Type B pancreatic cell (in vitro differentiated cells): Measurements from ENCODE around the gene BCL2L13. TPM values are rescaled to one million over a fixed set of nuclear protein-coding genes. Genes with fewer than 3 reads are reported as not detected.

ENCODE experiments used
- DNase-seq: peaks from one replicate; pipeline ENCODE4 v3.0.0; 2021; ENCODE audit warnings: mixed read lengths; ENCODE audit not compliant: unreplicated experiment; ENCODE audit errors: extremely low spot score
- H3K27ac Mint-ChIP-seq: 2 replicates; pipeline ENCODE4 v1.8.0; 2021; ENCODE audit warnings: mild to moderate bottlenecking, mixed read lengths
- H3K27me3 Mint-ChIP-seq: 2 replicates; pipeline ENCODE4 v1.8.0; 2021; ENCODE audit warnings: mixed read lengths
- H3K36me3 Mint-ChIP-seq: 2 replicates; pipeline ENCODE4 v1.8.0; 2021; ENCODE audit warnings: mixed read lengths
- H3K4me1 Mint-ChIP-seq: one replicate; pipeline ENCODE4 v1.8.0; 2021; ENCODE audit warnings: mixed read lengths; ENCODE audit not compliant: unreplicated experiment
- H3K4me3 Mint-ChIP-seq: 2 replicates; pipeline ENCODE4 v1.8.0; 2021; ENCODE audit warnings: mild to moderate bottlenecking, mixed read lengths
- H3K9me3 Mint-ChIP-seq: 2 replicates; pipeline ENCODE4 v1.8.0; 2021; ENCODE audit warnings: mixed read lengths
- total RNA-seq: library from RNA; stranded (reverse); gene quantifications from 2 replicates; pipeline ENCODE4 v1.2.1, GENCODE V29; 2021; ENCODE audit warnings: low replicate concordance
- TF ChIP-seq, protein P1 (sequence below): fragments of 200-600 bp; sonication (generic); conservative IDR thresholded peaks from 2 replicates; pipeline ENCODE4 v1.5.0; 2021; ENCODE audit warnings: antibody characterized with exemption, mild to moderate bottlenecking

Gene BCL2L13
- total RNA-seq, 1 donor from 2014 or later = 32.5 TPM

DNA sequence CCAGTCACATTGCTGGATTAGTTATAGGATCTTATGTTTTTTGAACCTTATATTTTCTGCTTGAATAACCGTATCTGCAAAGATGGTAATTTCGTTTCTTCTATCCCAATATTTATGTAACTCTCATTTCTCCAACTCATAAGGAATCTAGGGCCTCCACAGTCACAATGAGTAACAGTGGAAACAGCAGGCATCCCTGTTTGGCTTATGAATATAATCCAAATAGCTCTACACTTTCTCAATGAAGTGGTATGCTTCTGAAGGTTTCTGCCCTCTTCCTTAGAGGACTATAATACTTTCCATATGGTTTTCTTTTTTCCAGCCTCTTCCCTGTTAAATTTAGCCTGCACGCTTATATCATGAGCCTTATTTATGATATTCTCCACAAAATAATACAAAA lies 26.5 kb upstream of the BCL2L13 start:
- no peak for DNase-seq
- Mint-ChIP-seq H3K9me3 (no peaks in the 10 kb centered on the region), H3K36me3 (peaks cover 12% of the 10 kb centered on the region), H3K27ac (no peak overlapping the region), H3K4me3 (no peak overlapping the region), H3K27me3 (no peaks in the 10 kb centered on the region), H3K4me1 (no peaks in the 10 kb centered on the region)
- TF ChIP-seq, protein P1, sequence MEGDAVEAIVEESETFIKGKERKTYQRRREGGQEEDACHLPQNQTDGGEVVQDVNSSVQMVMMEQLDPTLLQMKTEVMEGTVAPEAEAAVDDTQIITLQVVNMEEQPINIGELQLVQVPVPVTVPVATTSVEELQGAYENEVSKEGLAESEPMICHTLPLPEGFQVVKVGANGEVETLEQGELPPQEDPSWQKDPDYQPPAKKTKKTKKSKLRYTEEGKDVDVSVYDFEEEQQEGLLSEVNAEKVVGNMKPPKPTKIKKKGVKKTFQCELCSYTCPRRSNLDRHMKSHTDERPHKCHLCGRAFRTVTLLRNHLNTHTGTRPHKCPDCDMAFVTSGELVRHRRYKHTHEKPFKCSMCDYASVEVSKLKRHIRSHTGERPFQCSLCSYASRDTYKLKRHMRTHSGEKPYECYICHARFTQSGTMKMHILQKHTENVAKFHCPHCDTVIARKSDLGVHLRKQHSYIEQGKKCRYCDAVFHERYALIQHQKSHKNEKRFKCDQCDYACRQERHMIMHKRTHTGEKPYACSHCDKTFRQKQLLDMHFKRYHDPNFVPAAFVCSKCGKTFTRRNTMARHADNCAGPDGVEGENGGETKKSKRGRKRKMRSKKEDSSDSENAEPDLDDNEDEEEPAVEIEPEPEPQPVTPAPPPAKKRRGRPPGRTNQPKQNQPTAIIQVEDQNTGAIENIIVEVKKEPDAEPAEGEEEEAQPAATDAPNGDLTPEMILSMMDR = no peak

DNA sequence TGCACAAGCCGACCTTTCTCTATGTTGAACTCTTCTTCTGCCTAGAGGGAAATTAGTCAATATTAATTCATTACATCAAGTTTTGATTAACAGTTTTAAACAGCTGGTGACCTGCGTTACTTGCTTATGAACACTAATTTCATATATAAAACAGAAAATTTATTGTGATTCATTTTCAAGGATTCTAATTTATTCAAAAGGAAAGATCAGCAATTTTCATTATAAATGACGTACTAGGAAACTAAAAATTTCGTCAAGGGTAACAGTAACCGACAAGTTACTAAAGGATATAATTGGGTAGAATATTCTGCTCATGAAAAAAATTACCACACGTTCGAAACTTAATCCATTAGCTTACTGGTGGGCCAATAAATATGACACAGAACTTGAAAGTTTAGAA lies 25.3 kb upstream of the BCL2L13 start:
- H3K9me3 Mint-ChIP-seq = no peaks in the 10 kb centered on the region
- no peak overlapping the region for H3K27ac Mint-ChIP-seq
- TF ChIP-seq, protein P1 = no peak
- H3K4me3 Mint-ChIP-seq = no peak overlapping the region
- H3K27me3 Mint-ChIP-seq = no peaks in the 10 kb centered on the region
- H3K4me1 Mint-ChIP-seq = no peaks in the 10 kb centered on the region
- no peak for DNase-seq
- H3K36me3 Mint-ChIP-seq = peaks cover 12% of the 10 kb centered on the region

DNA sequence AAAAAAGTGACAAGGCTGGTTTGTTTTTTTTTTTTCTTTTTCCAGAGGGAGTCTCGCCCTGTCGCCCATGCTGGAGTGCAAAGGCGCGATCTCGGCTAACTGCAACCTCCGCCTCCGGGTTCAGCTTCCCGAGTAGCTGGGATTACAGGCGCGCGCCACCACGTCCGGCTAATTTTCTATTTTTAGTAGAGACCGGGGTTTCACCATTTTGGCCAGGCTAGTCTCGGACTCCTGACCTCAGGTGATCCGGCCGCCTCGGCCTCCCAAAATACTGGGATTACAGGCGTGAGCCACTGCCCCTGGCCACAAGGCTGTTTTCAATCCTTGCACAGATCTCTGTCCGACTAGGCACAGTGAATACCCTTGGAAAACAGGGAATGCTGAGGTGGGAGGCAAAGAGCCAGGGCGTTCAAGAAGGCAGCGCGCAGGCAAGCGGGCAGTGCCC lies 10.6 kb upstream of the BCL2L13 start:
- peak overlapping the region; percentile 99 for H3K27ac Mint-ChIP-seq
- no peak for DNase-seq
- peak overlapping the region; percentile 98 for H3K4me3 Mint-ChIP-seq
- TF ChIP-seq, protein P1 = no peak
- H3K4me1 Mint-ChIP-seq = no peaks in the 10 kb centered on the region
- H3K9me3 Mint-ChIP-seq = no peaks in the 10 kb centered on the region
- no peaks in the 10 kb centered on the region for H3K27me3 Mint-ChIP-seq
- peaks cover 6% of the 10 kb centered on the region for H3K36me3 Mint-ChIP-seq

DNA sequence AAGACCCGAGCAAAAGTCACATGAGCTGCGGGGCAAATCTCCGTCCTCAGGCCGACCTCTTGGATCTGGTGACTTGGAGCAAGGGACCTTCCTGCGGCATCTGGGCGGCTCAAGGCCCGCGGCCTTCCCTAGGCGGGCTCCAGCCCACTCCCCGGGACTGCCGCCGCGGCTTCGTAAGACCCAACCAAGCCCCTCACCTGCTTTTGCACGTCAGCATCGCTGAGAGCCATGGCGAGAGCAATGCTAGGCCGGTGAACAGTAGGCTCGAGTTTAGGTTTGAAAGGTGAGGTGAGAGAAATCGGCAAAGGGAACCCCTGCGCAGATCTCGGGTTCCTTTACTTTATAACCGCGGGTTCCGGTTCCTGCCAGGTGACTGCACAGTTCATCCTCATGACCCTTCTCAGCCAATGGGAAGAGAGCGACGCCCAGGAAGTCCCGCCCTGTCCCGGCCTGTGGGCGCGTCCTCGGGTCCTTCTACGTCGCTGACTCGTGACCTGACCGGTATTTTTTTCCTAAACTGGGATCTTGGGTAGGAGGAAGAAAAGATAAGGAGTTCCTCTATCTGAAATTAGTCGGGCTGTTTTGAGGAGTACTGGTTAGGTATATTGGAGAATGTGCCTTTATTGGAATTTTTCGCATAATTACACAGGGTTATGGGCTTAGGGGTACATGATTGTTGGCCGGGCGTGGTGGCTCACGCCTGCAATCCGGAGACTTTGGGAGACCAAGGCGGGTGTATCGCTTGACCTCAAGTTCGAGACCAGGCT lies 10.0 kb upstream of the BCL2L13 start, which contains the start of gene ATP6V1E1:
ATP6V1E1 (minus strand) TSS at position 344 of the 767 bp plus-strand sequence; CDS start at position 230, 114 bp downstream.
- H3K27me3 Mint-ChIP-seq = no peaks in the 10 kb centered on the region
- no peaks in the 10 kb centered on the region for H3K9me3 Mint-ChIP-seq
- peak within 1 kb of the TSS; percentile 99 for H3K27ac Mint-ChIP-seq
- DNase-seq = peak; percentile 94
- H3K4me1 Mint-ChIP-seq = no peaks in the 10 kb centered on the region
- peaks cover 4% of the 10 kb centered on the region for H3K36me3 Mint-ChIP-seq
- TF ChIP-seq, protein P1 = no peak
- peak within 1 kb of the TSS; percentile 98 for H3K4me3 Mint-ChIP-seq

DNA sequence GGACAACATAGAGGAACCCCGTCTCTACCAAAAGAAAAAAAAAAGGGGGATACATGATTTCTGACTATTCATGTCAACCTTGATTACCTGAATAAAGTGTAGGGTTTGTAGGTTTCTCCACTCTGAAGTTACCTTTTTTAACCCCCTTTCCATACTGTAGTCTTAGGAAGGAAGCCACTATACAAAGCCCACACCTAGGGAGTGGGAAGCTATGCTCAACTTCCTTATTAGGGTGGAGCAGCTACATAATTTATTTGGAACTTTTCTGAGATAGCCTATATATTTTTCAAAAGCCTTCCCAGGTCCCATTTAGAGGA lies 9.4 kb upstream of the BCL2L13 start:
- Mint-ChIP-seq H3K9me3 (no peaks in the 10 kb centered on the region), H3K27me3 (no peaks in the 10 kb centered on the region), H3K27ac (peak overlapping the region; percentile 99), H3K4me3 (peak overlapping the region; percentile 98), H3K36me3 (no peaks in the 10 kb centered on the region), H3K4me1 (no peaks in the 10 kb centered on the region)
- DNase-seq = no peak
- TF ChIP-seq, protein P1 = no peak
